HG03457 (cell line): ENCODE data around the gene ROPN1L.

Experiments used
- ATAC-seq: cut with Tn5 transposase; IDR thresholded peaks from one replicate; pipeline ENCODE4 v1.9.1; 2021; ENCODE audit warnings: moderate number of reproducible peaks; ENCODE audit not compliant: unreplicated experiment

Gene ROPN1L

GRCh38 chr5:10457682-10458574 lies 16.2 kb downstream of the ROPN1L start:
- no peak for ATAC-seq

- no peak for ATAC-seq
Observed at GRCh38 chr5:10459080-10460055, 17.7 kb downstream of the ROPN1L start.

GRCh38 chr5:10460252-10460906 lies 18.7 kb downstream of the ROPN1L start:
- ATAC-seq, result no peak

GRCh38 chr5:10461041-10461440 lies 19.4 kb downstream of the ROPN1L start:
- no peak for ATAC-seq

- no peak for ATAC-seq
Observed at GRCh38 chr5:10461904-10462555, 20.4 kb downstream of the ROPN1L start.

GRCh38 chr5:10463566-10463965 lies 21.9 kb downstream of the ROPN1L start:
- no peak for ATAC-seq

GRCh38 chr5:10464173-10464572 lies 22.5 kb downstream of the ROPN1L start:
- no peak for ATAC-seq

- no peak for ATAC-seq
Observed at GRCh38 chr5:10465726-10466125, 24.0 kb downstream of the ROPN1L start.

- ATAC-seq, result no peak
Observed at GRCh38 chr5:10466446-10467073, 24.9 kb downstream of the ROPN1L start.

- ATAC-seq, result no peak
Observed at GRCh38 chr5:10467281-10468198, 25.9 kb downstream of the ROPN1L start.

GRCh38 chr5:10468256-10468655 lies 26.6 kb downstream of the ROPN1L start:
- no peak for ATAC-seq

- no peak for ATAC-seq
Observed at GRCh38 chr5:10469253-10470050, 27.8 kb downstream of the ROPN1L start.

- no peak for ATAC-seq
Observed at GRCh38 chr5:10470669-10471068, 29.0 kb downstream of the ROPN1L start.

- no peak for ATAC-seq
Observed at GRCh38 chr5:10471677-10472076, 30.0 kb downstream of the ROPN1L start.

GRCh38 chr5:10474521-10475075 lies 32.9 kb downstream of the ROPN1L start:
- ATAC-seq, result no peak

GRCh38 chr5:10475931-10476676 lies 34.4 kb downstream of the ROPN1L start:
- no peak for ATAC-seq

GRCh38 chr5:10476878-10477277 lies 35.2 kb downstream of the ROPN1L start:
- no peak for ATAC-seq
